Stimulated activated naive CD8-positive, alpha-beta T cell treated with anti-CD3 and anti-CD28 coated beads, Interleukin-15, Interleukin-2, amounts not matched to agents 100 U/mL and 50 U/mL, for 24 hours (primary cell): Measurements from ENCODE around the gene ELAPOR1.

ENCODE experiments used
- ATAC-seq: fragments of 150-1000 bp; cut with Tn5 transposase; one replicate; pipeline ENCODE4 v1.10.0; 2021
- DNase-seq: peaks from one replicate; pipeline ENCODE4 v3.0.0; 2021

The ELAPOR1 gene

GRCh38 chr1:109113590-109114341 lies at the start of gene ELAPOR1:
TSS of gene ELAPOR1 (plus strand) at chr1:109114115. CDS start at chr1:109114184, 69 bp downstream.
- DNase-seq (peak; percentile 74), ATAC-seq (peak; percentile 66)

- ATAC-seq (no peak), DNase-seq (no peak)
Observed at GRCh38 chr1:109065137-109065536, 48.8 kb upstream of the ELAPOR1 start.

- no peak for DNase-seq
- no peak for ATAC-seq
Observed at GRCh38 chr1:109067883-109068282, 46.0 kb upstream of the ELAPOR1 start.

GRCh38 chr1:109069294-109069693 lies 44.6 kb upstream of the ELAPOR1 start:
- no peak for DNase-seq
- ATAC-seq = no peak

- ATAC-seq = peak; percentile 100
- peak; percentile 93 for DNase-seq
Observed at GRCh38 chr1:109075531-109076490, 38.1 kb upstream of the ELAPOR1 start, which contains the start of gene TAF13. TSS of gene TAF13 (minus strand) at chr1:109076003. CDS start at chr1:109075947, 56 bp downstream.

- DNase-seq (no peak), ATAC-seq (no peak)
Observed at GRCh38 chr1:109078317-109078716, 35.6 kb upstream of the ELAPOR1 start.

- DNase-seq (no peak), ATAC-seq (no peak)
Observed at GRCh38 chr1:109079240-109079622, 34.7 kb upstream of the ELAPOR1 start.

- DNase-seq (no peak), ATAC-seq (no peak)
Observed at GRCh38 chr1:109080441-109081082, 33.4 kb upstream of the ELAPOR1 start.

GRCh38 chr1:109083501-109083900 lies 30.4 kb upstream of the ELAPOR1 start:
- no peak for ATAC-seq
- no peak for DNase-seq

- DNase-seq (no peak), ATAC-seq (no peak)
Observed at GRCh38 chr1:109083923-109084322, 30.0 kb upstream of the ELAPOR1 start.

GRCh38 chr1:109084563-109085517 lies 29.1 kb upstream of the ELAPOR1 start:
- ATAC-seq (no peak), DNase-seq (no peak)

GRCh38 chr1:109089242-109090015 lies 24.5 kb upstream of the ELAPOR1 start:
- DNase-seq = peak; percentile 64
- ATAC-seq = no peak

- ATAC-seq = peak; percentile 94
- peak; percentile 87 for DNase-seq
Observed at GRCh38 chr1:109090196-109091077, 23.5 kb upstream of the ELAPOR1 start, which contains the start of gene TMEM167B. TSS of gene TMEM167B (plus strand) at chr1:109090764. CDS start at chr1:109090873, 109 bp downstream.

- DNase-seq = no peak
- peak; percentile 70 for ATAC-seq
Observed at GRCh38 chr1:109091078-109091838, 22.7 kb upstream of the ELAPOR1 start.

GRCh38 chr1:109091839-109092193 lies 22.1 kb upstream of the ELAPOR1 start:
- ATAC-seq (no peak), DNase-seq (no peak)

GRCh38 chr1:109094377-109094803 lies 19.5 kb upstream of the ELAPOR1 start:
- no peak for ATAC-seq
- no peak for DNase-seq

- no peak for ATAC-seq
- no peak for DNase-seq
Observed at GRCh38 chr1:109094871-109095270, 19.0 kb upstream of the ELAPOR1 start.

GRCh38 chr1:109095631-109096030 lies 18.3 kb upstream of the ELAPOR1 start:
- DNase-seq (no peak), ATAC-seq (no peak)

- DNase-seq (no peak), ATAC-seq (no peak)
Observed at GRCh38 chr1:109096120-109096519, 17.8 kb upstream of the ELAPOR1 start.
